CD4-positive, alpha-beta T cell treated with Interleukin-17A for 4 hours (primary cell): ENCODE measurements around the gene GALNT18.

ENCODE experiments used
- DNase-seq: peaks from one replicate; pipeline ENCODE4 v3.0.0-alpha.2; 2020; ENCODE audit warnings: mixed read lengths

GALNT18 gene

DNA sequence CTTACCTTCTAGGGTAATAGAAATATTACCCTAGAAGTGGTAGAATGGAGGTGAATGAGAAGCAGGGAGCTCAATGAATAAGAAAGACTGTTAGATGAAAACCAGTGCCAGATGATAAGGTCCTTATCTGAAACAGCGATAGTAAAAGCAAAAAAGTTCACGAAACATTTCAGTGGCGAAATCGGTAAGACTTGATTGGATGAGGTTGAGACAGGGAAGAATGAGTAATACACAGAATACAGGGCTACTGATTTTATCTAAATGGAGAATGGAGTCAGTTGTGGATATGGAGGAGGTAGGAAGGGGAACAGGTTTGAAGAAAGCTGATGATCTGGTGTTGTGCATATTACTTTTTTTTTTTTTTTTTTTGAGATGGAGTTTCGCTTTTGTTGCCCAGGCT, 96.5 kb downstream of the GALNT18 start:
- DNase-seq, result no peak

DNA sequence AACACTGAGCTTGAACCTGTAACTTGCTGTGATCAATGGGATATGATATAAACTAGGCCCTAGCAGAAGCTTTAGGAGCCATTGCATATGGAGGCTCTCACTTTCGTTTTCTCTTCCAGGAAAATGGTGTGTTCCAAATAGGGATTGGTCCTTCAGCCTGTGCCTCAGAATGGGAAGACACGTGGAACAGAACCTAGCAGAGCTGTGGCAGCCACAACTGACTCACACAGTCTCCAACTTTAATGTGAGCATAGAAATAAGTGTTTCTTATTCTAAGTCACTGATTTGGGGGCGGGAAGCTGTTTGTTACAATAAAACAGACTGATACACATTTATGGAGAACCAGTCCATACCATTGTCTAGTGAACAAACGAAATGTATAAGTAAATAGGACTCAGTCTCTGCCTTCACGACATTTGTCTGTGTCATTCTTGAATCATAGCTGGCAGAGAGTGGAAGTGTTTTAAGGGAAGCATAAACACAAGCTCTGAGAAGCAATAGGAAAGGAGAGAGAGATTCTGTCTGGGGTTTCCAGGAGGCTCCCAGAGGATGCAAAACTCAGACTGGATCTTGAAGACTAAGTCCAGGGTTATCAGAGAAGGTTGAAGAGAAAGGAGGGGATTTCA, 97.3 kb downstream of the GALNT18 start:
- DNase-seq, result no peak

DNA sequence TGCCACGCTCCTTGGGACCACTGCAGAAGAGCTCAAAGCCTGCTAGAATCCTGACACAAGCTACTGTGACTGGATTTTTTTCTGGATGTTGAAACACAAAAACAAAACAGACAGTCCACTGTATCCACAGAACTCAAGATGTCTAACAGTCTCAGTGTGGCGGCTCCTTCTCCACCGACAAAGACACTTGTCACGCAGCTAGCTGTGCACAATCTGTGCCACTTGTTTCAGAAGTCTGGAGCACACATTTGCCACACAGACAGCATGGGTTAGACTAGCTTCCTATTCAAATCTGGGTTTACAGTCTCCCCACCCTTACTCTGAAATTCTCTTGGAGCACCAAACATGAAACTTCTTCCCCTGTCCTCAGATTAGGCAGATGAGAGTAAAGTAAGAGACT, 99.2 kb downstream of the GALNT18 start:
- DNase-seq, result no peak

DNA sequence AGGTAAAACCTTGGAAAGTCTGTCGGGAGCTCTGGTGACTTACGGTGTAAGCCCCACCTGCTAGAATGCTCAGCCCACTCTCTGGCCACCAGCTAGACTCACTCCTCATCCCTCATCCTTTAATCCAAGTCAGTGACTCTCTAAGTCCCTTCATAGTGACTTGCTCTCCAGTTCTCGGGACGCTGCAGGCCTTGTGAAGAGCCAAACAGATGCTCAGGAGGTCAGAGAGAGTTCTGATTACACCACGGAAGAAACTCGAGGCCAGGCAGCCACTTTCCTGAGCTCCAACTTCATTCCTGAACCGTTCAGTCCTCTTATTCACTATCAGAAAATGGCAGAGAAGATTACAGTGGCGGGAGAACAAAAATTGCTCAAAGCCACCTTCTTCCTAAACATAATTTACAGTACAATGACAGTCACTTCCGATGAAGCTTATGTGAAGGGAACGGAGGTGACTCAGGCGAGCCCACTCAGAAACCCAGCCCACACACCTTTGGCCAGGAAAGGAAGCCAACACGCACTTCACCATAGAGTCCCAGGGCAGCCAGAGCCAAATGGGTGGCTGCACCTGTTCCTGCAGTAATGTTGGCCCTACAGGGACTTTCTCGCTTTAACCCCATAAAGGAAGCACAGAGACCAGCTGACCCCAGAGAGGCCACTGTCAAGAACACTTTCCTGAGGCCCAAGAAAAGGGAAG, 100.4 kb downstream of the GALNT18 start:
- no peak for DNase-seq

DNA sequence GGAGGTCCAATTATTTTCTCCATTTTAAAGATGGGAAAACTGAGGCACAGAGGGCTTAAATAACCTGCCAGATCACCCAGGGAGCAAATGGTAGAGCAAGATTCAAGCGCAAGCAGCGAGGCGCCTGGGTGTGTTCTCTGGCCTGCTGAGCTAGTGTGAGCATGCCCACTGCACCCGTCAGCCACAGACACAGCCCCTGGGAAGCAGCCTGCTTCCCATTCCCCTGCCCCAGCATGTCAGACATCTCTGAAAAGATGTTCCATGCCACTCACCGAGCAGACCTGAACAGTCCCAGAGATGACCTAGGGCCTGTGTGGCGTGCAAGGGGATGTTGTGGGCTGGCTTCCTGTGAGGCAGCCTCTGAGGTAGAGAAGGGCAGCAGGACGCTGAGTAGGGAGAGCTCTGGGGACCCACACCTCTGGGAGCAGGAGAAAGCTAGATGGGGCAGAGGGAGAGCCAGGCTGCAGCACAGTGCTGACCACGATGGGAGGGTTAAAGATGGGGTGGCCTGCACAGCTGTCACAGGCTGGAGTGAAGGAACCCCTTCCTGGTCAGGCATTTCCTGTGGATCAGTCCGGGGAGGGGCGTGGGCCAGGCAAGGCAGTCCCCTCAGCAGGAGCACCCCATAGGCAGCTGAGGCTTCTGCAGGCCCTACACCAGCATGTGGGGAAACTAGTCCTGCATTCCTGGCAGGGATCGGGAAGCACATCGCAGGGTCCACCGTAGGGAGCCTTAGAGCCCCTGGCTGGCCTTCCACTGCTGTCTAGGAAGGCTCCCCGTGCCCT, 101.4 kb downstream of the GALNT18 start:
- DNase-seq, result no peak

DNA sequence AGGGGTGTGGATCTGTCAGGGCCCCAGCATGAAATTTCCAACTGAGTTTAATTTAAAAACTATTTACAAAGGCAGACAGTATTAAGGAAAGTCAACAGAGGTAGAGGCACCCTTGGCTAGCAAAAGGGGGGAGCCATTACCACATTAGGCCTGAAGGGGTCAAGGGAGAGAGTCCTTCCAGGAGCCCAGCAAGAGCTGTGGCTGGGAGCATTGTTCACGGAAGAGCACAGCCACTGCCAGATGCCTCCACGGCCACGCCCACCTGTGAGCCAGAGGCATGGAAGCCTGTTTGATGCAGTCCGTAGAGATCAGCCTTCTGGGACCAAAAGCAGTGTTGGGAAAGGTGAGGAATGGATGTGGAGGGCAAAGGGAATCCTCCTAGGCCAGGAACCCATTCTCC, 102.6 kb downstream of the GALNT18 start:
- DNase-seq, result no peak

DNA sequence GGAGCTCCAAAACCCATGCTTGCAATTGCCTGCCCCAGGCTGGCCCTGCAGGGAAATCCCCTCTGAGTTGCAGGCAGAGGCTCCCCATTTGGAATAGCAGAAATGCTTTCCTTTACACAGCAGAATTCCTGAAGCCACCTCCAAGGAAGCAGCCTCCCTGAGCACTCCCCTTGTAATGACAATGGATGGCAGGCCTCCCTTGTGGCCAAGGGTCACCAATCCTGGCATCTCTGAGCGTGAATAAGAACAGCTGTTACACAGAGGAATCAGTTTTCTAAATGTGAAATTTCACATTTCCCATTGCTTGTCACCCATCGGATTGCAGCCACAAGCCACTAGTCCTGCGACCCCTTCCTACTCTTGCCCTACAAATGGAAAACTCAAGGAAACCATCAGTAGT, 107.6 kb downstream of the GALNT18 start:
- no peak for DNase-seq

DNA sequence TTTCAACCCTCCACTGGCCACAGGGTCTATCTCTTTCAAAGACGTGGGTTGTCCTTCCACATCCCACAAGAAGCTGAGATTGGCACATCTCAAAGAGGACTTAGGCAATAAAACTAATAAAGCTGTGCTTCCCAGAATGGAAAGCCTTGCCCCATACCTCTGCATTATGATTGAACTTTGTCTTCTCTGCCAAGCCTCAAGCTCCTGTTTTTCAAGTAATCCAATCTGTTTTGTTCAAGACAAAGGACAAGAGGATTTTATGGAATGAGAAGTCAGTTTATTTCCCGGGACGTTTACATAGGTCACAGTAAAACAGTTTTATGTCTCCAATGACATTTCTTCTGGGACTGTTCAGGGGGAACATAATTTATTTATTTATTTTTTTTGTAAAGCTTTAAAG, 108.4 kb downstream of the GALNT18 start:
- DNase-seq, result no peak

DNA sequence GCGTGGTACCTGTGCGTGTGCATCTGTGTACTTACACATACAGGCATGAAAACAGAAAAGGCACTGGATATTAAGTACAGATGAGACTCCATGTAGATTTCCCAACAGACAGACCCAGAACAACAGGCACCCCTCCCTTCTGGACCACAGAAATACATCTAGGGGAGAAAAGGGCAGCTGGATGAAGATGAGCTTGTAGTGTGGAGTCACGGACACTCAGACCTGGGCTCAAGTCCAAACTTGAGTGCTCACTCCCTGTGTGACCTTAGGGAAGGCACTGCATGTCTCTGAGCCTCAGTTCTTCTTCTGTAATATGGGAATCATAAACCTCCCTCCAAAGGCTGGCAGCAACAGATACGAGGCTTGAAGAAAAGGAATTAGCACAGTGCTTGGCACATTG, 108.9 kb downstream of the GALNT18 start:
- no peak for DNase-seq

DNA sequence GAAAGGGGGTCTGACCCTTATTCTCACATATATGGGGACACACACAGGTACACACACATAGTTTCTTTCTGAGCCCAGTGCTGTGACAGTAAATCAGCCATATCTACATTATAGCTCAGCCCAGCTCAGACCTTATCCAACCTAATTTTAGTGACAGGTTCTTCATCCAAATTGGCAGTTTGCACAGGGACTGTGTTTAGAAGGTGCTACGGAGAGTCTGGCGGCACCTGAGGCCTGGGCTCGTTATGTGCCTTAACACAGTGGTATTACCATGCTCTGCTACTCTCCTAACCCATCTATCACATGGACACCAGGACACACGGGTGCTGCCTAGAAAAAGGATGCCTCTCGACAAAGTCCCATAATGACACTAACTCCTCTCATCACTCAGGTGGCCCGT, 109.3 kb downstream of the GALNT18 start:
- no peak for DNase-seq

DNA sequence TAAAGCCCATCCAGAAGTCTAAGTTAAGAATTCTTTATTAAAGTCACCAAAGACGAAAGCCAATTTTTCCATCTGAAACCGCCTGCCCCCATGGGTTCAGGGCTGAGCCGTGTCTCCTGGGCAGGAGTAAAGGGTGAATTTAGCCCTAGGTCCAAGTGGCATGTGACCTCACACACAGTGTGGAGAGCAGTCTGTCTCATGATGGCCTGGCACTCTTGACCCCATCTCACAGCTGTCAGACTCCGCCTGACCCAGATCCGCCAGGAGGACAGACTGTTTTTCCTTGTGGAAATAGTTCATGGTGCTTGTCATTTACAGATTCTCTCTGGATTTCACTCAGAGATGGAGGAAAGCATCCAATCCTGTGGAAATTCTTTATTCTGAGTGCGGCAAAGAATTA, 109.7 kb downstream of the GALNT18 start:
- no peak for DNase-seq

DNA sequence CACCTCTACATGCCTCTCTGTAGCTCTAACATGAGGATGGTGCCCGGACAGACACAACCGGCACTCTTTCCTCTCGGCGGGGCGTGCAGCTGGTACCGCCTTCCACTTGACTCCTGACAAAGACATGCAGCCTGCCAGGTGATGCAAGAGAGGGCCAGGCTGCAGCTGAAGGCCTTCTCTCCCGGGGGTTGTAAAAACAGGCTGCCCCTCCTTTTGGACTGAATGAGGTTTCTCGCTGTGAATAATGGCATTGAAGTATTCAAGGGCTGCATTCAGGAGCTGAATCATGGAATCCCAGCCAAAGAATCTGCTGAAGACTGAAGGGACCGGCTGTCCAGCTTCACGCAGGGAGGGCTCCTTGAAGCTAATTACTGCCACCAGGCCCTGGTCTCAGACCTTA, 110.9 kb downstream of the GALNT18 start:
- no peak for DNase-seq

DNA sequence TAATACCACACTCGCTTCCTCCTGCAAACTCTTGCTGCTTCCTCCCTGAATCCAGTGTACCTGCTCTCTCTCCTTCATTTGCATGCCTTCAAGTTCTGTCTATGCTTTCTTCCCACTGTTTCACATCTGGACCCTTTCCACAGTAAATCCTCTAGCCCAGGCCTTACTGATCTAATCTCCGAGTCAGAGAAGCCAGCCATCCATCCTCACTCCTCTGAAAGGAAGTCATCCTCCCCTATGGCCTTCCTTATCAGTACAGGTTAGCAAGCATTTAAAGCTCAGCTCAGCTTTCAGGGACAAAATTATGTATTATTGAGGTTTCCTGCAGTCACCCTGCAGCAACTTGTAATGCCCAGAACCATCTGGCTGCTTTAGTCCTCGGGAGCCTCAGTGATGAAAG, 116.1 kb downstream of the GALNT18 start:
- DNase-seq, result no peak

DNA sequence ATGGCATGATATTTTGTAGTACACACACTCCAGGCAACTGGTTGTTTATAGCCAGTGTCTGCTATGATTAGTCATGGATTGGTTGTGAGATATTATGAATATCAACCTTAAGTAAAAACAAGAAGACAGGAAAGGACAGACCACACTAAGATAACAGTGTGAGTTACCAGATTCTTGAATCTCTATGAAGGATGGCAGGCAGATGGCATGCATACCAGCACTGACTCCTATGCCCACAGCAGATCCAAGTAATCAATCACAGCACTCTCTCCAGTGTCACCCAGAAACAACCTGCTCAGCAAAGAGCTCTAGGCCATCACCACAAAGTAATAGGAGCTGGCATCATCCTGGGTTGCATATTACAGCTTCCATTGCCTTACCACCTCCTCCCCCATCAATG, 116.6 kb downstream of the GALNT18 start:
- no peak for DNase-seq

DNA sequence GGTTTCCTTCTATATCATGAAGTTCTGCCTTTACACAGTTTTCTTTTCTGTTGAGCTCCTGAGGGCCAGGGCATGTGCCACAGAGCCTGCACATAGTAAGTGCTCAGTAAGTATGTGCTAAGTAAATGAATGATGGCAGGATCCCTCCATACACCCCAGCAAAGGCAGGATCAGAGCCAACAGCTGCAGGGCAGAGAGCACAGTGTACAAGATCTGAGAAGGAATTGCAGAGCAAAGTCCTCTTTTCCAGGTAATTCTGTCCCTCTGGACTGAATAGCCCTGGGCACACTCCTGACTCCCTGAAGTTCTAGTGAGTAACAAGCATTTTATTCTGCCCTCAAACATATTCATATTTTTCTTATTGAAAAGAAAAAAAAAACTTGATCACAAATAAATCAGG, 117.7 kb downstream of the GALNT18 start:
- DNase-seq, result no peak

DNA sequence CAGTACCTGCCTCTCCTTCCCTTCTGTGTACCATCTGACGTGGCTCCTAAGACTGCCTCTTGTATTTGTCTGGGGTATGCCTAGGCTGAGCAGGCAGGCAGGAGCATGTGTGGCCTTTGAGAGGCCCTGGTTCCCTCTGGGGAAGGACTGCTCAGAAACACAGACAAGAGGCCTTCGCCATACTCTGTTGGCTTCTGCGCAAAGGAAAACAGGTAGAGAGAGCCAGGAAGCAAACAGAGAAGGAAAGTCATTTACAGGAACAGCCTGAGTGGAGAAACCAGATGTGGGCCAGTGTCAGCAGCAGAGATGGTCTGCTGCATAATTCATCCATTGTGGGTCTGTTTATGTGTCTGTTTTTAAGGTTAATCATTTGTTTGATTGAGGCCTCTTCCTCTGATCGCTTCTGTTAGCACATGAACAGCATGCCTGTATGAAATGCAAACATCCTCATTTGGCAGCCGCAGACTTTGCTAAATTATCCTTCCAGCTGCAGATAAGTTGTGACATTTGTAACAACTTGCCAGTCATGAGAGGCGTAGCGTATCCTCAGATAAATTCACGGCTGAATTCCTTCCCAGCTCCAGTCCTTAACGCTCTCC, 119.4 kb downstream of the GALNT18 start:
- no peak for DNase-seq

DNA sequence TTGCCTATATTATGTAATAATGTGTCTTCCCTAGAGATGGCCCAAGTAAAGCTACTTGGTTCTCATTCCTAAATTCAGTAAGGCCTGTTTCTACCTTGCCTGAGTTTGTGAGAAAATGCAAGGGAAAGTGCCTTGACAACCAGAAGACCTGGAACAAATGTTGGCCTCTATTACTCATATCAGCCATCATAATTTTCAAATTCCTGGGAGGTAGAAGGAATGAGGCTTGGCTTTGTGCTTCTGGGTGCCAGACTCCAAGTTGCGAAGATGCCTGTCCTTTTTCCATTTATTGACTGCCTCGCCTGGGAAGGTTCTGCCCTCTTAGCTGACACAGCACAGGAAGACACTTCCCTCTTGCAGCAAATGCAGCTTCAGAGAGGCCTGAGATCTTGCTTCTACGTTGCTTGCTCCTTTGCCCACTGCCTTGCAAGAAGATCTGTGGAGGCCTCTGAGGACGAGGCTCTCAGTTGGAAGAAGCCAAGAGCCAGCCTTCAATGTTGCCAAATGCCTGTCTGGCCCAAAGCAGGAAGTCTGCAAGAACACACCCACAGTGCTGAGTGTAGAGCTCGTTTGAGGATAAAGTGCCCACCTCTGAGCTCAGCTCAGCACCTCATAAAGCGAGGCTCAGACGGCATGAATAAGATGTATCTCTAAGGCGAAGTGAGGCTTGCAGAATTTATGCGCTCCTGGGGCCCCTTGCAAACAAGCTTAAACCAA, 120.1 kb downstream of the GALNT18 start:
- no peak for DNase-seq

DNA sequence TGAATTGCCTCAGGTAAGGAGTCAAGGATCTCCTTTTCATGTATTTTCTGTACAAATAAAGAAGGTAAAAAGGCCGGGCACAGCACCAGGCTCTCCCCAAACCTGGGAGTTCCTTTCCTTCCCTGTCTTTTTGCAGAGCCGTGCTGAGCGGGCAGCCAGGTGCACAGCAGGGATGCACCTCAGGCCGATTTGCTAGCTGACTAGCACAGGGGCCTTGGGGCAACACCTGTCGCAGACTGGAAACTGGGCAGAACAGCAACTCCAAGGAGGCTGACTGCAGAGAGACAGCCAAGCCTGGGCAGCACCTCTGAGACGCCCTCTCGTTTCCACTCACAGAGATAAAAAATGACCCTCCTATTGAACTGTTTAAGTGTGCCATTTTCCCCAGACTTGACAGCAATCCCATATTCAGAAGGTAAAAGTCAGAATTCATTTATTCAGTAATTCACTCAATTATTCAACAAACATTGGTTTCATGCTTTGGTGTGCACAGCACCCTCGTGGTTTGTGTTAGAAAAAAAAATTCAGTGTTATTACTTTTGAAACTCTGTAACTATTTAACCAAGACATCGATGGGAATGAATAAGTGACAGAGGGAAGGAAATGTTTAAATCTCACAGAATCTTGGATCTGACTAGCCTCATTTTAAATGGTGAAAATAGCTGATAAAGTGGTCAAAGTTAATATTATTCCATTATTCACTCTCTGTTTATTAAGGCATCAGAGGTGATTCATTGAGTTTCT, 120.9 kb downstream of the GALNT18 start:
- no peak for DNase-seq

DNA sequence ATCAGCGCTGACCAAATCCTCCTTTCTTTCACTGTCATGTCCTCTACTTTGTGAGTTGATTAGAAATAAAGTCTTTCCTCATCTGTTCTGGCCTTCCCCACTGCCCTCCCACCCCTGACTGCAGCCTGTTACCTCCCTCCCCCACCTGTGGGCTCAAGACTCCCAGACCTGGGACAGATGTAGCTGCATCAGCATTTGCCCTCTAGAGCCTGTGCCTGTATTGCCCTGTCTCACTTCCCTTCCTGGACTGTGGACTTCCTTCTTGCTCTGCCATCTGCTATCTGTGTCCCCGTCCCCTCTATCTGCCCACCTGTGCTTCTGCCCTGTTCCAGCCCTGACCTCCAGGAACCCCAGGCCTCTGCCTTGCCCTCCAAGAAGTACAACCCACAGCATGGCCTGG, 122.5 kb downstream of the GALNT18 start:
- DNase-seq, result no peak

DNA sequence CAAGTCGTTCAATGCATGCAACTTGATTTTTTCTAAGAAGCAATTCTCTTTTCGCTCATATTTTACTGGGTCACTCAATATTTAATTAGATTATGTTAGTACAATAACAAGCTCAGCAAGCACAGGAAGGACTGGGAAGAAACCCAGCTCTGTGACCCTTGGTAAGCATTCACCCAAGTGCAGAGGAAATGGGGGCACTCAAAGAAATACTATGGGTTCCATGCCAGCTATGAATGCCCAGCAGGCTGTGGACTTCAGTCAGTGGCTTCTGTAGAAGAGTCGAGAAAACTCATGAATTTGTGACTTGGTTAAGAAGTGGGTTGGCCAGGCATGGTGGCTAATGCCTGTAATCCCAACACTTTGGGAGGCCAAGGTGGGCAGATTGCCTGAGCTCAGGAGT, 123.6 kb downstream of the GALNT18 start:
- no peak for DNase-seq

DNA sequence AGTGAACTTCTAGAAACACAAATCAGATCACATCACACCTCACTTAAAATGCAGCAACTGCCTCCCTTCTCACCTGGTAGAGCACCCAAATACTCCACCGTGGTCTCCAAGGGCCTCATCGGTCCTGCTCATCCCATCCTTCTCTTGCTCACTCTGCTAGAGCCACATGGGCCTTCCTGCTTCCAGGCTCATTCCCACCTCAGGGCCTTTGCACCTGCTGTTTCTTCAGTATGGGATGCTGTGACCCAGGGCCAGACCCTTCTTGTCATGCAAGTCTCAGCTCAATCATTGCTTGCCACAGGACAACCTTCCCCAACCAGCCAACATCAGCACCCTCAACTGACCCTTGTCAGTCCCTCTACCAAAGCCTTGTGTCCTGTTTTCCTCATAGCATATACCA, 124.9 kb downstream of the GALNT18 start:
- no peak for DNase-seq

DNA sequence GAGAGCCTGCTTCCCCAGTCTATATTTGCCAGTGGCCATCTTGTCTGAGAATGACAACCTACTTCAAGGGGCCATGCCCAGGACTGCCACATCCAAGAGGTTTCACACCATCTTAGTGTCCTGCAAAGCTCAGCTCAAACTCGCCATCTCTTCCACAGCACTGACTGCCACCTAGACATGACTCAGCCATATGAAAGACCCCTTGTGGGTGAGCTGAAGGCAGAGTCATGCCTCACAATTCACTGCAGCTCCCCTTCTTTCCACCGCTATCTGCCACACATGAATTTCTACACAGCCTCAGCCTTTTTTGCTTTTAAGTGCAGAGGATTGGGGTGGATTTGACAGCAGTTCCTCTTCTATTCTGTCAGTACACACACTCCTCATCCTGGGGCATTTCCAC, 127.5 kb downstream of the GALNT18 start:
- DNase-seq, result no peak
